GM10847 (cell line): ENCODE measurements around the gene CDC42EP4.

Source experiments
- POLR2A ChIP-seq: IDR thresholded peaks from 2 replicates; pipeline ENCODE4 v1.6.1; 2011; ENCODE audit not compliant: insufficient read length; ENCODE audit errors: extremely low read depth

CDC42EP4 gene

DNA sequence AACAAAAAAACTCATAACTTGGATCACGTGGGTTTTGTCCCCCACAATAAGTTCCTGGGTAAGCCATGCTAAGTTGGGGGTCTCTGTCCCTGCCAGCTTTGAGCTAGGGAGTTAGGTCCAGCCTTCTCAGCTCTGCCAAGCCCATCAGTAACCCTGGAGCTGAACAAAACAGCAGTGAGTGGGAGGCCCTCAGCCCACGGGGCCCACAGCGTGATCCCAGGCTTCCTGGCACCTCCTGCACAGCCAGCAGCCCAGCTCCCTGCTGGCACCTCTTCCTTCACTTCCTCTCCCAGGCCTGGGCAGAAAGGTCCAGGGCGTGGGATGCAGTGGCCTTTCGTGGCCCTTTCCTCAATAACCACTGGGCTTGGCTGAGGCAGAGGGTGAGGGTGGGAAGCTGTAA is 35.5 kb upstream of the CDC42EP4 start:
- no peak for TF ChIP-seq POLR2A

DNA sequence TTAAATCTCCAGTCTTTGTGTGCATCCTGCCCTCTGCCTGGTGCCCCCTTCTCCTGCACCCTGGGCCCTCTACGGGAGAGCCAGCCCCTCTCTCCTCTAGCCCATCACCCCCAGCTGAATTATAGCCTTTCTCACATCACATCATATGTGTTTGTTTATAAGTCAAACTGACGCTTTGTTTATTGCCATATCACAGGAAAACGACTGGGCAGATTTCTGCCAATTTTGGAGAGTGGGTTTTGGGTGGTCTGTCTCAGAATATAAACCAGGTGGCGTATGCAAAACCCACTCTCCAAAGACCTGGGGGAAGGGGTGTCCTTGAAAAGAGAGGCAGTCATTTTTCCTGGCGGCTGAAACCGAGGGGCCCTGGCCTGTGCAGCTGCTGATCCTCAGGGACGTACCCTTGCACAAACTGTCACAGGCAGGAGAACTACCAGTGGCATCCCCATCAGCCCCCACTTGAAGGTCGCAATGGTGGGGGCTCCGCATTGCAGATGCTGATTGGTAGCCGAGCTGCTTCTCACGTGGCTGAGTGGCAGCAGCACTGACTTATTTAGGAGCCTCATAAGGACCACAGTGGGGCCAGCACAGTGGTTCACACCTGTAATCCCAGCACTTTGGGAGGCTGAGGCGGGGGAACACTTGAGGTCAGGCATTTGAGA is 34.8 kb upstream of the CDC42EP4 start:
- TF ChIP-seq POLR2A, result no peak

DNA sequence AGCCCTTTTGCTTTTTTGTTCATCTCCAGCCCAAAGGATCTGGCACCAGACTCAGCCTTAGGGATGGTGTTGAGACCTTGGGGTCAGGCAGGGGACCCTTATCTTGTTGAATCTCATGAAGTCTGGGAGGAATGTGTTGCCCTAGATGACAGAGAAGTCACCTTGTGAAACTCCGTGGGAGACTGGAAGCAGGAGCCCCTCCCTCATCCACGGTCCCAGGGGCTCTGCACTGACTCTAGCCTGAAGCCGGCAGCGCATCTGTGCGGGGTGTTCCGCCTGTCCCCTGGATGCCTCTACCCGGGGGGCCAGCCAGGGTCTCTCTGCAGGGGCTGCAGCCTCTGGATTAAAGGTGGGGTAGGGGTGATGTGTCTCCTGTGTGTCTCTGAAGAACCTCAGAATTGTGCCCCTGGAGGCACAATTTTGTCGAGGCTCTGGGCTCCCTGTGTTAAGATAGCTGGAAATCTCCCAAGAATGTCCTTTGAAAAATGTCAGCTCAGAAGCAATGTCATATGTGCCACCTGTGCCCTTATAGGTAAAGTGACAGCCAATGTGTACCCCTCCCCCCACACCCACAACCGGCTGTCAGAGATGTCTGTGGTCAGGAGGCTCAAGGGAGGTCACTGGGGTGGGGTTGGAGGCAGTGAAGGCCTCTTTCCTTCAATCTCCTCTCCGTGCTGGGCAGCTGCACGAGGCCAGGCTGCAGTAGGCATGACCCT is 32.1 kb upstream of the CDC42EP4 start:
- TF ChIP-seq POLR2A, result no peak

DNA sequence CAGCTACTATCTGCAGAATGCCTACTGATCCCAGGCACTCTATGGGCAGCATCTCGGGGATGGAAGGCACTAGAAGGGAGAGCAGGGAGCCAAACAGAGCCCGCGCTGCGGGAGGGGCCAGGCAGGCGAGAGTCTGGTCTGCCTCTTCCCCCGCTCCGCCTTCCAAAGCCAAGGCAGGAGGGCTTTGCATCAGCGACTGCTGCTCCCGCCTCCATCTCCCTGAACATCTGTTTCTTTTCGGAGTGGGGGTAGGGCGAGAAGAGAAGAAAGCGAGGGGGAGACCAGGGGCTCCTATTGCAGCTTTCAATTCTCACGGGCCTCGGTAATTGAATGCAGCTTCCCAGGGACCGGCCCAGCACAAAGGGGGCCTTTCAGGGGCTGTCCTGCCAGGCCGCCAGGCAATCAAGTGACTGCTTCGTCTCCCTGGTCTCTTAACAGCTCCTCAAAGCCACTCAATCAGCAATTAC is 31.4 kb upstream of the CDC42EP4 start:
- TF ChIP-seq POLR2A, result no peak

DNA sequence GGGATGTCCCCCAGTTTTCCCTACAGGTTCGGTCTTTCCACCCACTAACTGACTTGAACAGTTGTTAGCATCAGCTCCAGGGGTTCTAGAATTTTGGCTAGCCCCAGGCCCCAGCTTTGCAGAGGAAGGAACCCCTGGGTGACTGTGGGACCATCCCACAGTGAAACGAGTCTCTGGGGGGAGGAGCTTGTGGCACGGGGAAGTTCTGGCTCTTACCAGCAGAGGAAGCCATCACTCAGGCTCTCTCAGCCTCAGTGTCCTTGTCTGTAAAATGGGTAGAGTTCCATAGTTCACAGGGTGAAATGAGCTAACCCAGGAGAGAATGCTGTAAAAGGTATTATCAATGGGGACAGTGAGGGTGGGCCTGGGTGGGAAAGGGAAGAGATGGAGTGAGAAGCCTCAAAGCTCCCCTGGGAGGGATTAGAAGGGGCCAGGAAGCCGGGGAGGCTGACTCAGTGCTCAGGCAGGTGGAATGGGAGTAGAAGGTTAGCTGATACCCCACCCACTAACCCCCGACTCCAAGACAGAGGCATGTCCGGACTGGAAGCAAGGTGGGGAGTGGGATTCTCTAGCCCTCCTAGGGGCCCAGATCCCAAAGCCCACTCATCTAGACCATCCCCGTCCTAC is 30.9 kb upstream of the CDC42EP4 start:
- TF ChIP-seq POLR2A, result no peak

DNA sequence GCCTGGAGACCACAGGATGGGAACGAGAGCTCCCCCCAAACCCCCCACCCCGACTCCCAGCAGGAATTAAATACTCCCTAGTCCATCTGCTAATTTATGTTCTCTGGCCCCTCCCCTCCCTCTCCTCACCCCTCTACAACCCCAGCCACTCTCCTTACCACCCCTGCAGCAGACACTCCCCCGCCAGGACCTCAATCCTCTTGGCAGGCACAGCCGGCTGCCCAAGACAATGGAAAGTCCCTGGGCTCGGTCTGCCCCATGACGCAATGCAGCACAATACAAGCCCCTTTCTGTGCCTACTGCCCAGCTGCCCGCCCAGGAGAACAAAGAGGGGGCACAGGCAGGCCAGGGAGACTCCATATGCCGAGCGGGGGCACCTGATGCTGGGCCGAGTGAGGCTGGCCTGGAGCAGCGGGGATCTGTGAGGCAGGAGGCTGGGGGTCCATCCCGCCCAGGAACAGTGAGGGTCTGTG is 30.3 kb upstream of the CDC42EP4 start:
- TF ChIP-seq POLR2A, result no peak

DNA sequence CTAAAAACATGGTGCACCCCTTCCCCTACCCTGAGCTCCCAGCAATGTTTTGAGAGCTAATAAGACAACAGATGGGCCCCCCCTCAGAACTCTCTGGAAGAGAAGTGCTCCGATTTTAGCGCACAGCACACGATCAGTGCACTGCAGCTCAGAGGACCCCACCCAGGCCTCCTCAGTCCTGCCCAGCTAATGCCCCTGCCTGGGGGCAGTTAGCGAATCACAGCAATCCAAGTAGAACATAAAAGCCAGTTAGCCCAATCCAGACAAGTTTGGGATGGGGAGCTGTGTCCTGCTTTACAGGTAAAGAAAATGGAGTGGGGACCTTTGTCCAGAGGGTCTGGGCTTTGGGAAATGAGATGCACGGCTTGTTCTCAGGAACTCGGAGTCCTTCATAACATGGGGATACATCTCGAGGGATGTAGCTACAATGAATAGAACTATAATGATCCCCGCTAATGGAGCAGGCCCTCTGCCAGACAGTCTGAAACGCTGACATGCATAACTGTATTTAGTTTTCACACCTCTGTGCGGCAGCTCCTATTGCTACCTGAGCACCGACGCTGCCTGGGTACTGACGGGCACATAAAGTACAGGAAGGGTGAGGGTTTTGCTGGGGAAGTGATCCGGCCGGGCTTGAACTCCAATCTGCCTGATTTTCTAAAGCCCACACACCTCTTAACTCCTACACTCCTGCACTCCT is 29.7 kb upstream of the CDC42EP4 start:
- no peak for TF ChIP-seq POLR2A

DNA sequence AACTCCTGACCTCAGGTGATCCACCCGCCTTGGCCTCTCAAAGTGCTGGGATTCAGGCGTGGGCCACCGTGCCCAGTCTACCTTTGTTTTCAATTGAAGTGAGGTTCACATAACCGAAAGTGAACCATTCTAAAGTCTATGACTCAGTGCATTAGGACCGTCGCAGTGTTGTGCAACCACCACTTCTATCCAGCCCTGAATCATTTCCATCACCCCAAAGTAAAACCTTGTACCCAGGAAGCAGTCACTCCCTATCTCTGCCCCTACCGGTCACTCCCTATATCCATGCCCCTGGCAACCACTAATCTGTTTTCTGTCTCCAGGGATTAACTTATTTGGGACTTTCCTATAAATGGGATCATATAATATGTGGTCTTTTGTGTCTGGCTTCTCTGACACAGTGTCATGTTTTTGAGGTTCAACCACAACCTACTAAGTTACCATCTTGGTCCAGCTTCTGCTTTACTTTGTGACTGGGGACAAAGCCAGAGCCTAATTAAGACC is 28.3 kb upstream of the CDC42EP4 start:
- no peak for TF ChIP-seq POLR2A

DNA sequence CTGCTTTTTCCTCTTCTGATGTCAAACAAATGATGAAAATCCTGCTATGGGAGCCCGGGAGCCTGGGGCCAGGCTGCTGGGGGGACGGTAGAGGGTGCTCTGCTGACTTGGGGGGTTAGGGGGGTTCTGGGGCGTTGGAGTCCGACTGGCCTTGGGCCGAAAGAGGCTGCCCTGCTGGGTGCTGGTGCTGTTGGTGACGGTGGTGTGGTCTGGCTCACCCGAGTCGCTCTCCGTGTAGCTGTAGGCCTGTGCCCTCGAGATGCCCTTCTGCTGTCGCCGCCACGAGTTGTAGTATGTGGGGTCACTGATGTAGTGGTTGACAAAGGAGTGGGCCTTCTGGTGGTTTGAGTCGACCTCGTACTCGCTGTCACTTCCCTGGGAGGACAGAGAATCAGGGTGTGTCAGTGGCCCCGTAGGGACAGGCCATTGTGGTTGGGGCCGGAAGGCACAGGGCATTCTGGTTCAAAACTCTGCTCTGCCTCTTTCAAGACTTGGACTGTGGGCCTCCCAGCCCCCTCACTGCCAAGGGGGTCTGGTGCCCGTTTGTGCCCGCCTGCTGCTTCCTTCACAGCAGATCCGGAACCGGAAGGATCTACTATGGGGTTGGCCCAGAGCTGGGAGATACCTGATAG is 26.9 kb upstream of the CDC42EP4 start:
- no peak for TF ChIP-seq POLR2A

DNA sequence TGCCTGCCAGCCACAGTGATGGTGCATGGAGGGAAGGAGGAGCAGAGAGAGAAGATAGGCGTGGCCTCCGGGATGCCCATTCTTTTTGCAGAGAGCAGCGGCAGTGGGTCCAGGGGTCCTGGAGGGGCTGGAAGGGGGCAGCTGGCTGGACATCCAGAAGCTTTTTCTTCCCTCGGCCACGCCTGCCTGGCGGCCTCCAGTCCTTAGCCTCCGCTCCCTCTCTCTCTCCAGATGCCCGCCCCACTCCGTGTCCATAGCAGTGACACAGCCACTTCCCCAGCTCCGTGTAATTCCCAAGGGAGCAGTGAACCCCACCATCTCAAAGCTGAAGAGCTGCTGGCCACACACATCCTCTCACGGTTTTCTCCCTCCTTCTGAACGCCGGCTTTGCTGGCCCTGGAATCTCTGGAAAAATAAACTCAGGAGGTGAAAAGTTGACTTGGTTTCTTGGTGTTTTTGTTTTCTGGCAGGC is 26.3 kb upstream of the CDC42EP4 start:
- TF ChIP-seq POLR2A, result no peak

DNA sequence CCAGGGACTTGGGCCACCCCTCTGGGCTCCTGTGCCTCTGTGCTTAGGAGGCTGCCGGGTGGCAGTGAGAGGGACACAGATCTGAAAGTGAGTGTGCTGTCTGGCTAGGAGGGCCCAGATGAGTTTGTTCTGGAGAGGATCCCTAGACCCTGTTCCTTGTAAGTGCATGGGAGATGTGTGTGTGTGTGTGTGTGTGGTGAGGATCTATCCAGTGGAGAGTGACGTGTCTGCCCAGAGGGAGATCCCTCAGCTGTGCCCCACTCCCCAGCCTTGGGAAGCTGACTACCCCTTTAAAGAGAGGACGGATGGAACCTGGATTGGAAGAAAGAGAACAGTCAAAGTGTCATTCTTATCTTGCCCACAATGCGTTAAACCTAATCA is 25.5 kb upstream of the CDC42EP4 start:
- no peak for TF ChIP-seq POLR2A

DNA sequence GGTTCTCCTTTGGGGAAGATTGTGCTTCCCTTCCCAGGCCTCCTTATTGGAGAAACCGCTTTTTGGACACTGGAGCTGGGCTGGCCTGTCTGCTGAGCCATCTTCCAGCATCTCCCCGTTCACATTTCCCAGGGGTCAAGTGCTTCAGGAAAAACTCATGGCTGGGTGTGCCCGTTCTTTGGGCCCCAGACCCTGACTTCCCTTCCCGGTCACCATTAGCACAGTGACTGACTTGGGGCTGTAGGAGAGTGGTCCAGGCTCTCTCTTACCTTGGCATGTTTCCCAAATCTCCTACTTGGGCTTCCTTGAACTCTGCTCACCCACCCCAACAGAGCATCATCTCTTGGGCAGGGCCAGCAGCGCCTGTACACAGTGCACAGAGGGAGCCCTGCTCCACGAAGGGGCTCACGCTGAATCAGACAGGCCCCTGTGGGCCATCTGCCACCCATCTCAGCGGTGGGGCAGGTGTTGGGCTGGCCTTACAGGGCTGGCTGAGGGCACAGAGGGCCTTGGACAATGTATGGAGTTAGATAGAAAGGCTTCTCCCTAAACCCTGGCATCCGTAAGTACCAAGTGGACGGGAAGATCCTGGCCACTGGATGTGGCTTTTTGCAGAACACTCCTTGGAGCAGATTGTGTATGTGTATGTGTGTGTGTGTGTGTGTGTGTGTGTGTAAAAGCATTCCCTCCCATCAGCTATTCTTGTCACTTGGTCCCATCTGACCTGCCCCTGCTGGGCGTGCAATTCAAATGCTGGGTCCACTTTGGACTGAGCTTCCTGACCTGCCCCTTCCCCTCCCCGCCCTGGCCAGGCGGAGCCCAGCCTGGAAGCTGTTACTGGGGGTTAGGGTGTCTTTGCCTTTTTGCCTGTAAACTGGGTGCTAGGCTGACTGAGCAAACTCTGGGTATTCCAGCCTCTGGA is 24.9 kb upstream of the CDC42EP4 start:
- no peak for TF ChIP-seq POLR2A

DNA sequence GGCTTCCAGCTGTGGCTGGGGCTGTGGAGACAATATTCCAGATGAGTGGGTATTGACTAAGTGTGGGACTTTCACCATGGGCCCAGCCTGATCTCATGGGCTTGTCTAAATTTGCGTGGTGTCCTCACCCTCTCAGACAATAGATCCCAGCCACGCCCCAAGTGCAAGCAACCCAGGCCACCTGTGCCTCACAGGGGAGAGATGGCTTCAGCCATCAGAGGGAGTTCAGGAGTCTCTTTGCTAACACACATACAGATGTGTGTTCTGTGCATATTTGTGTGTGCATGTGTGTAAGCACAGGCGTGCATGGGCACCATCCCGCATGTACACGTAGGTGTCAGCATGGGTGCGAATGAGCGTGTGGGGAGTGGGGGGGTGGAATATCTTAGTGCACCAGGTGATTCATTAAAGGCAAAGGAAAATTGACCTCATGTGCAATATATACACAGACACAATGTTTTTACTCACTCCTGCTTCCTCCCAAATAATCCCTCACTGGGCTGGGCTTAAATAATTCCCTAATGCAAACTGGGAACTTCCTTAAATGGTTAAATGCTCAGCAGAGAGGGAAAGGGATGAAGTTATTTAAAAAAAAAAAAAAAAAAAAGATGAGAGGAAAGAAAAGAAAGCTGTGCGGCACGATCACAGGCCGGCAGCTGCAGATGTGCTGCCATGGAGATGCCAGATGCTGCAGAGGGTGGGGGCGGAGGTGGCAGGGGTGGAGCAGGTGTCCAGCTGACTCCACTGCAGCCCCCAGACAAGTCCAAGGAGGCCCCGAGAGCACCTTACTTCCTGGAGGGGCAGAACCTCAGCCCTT is 24.0 kb upstream of the CDC42EP4 start:
- TF ChIP-seq POLR2A, result no peak
